Smooth muscle cell (in vitro differentiated cells): ENCODE data around the gene CEP63. TPM values are rescaled to one million over a fixed set of nuclear protein-coding genes. Genes with fewer than 3 reads are reported as not detected.
A peak's percentile ranks its signal among the peaks of the same experiment; 100 is the strongest.

Experiments
- DNase-seq: peaks from one replicate; lab custom pipeline; 2025; ENCODE audit not compliant: unreplicated experiment; lab: John Stamatoyannopoulos, UW
- H2AFZ ChIP-seq: fragments of 200-600 bp; sonication (generic); 2 replicates; pipeline ENCODE4 v1.6.0; 2016; ENCODE audit warnings: antibody characterized with exemption, low read depth, mild to moderate bottlenecking
- H3F3A ChIP-seq: fragments of 200-600 bp; sonication (generic); 2 replicates; pipeline ENCODE4 v1.6.0; 2017; ENCODE audit warnings: antibody characterized with exemption, low read depth
- H3K27ac ChIP-seq: fragments of 200-600 bp; sonication (generic); 2 replicates; pipeline ENCODE4 v1.5.1; 2016; ENCODE audit warnings: low read depth, mild to moderate bottlenecking
- H3K27me3 ChIP-seq: fragments of 200-600 bp; sonication (generic); 2 replicates; pipeline ENCODE4 v1.6.1; 2016; ENCODE audit warnings: low read depth, mild to moderate bottlenecking
- H3K36me3 ChIP-seq: fragments of 200-600 bp; sonication (generic); 2 replicates; pipeline ENCODE4 v1.5.1; 2016; ENCODE audit warnings: low read depth
- H3K4me1 ChIP-seq: fragments of 200-600 bp; sonication (generic); 2 replicates; pipeline ENCODE4 v1.5.1; 2016; ENCODE audit warnings: low read depth
- H3K4me2 ChIP-seq: fragments of 200-600 bp; sonication (generic); 2 replicates; pipeline ENCODE4 v1.6.0; 2016; ENCODE audit warnings: mild to moderate bottlenecking
- H3K4me3 ChIP-seq: fragments of 200-600 bp; sonication (generic); 2 replicates; pipeline ENCODE4 v1.5.1; 2016; ENCODE audit warnings: mild to moderate bottlenecking
- H3K79me2 ChIP-seq: fragments of 200-600 bp; sonication (generic); 2 replicates; pipeline ENCODE4 v1.6.0; 2016; ENCODE audit warnings: low read depth, mild to moderate bottlenecking
- H3K9ac ChIP-seq: fragments of 200-600 bp; sonication (generic); 2 replicates; pipeline ENCODE4 v1.6.0; 2016; ENCODE audit warnings: low read depth
- H3K9me3 ChIP-seq: fragments of 200-600 bp; sonication (generic); replicated peaks from 2 replicates; pipeline ENCODE4 v1.5.1; 2016; ENCODE audit warnings: low read depth
- H4K20me1 ChIP-seq: fragments of 200-600 bp; sonication (generic); 2 replicates; pipeline ENCODE4 v1.6.0; 2016; ENCODE audit warnings: low read depth
- CTCF ChIP-seq: fragments of 200-600 bp; sonication (generic); IDR thresholded peaks from 2 replicates; pipeline ENCODE4 v1.5.1; 2017; ENCODE audit warnings: borderline replicate concordance, mild to moderate bottlenecking, antibody characterized with exemption; ENCODE audit not compliant: insufficient read depth, poor library complexity, severe bottlenecking
- WGBS: methylation state at CpG from one replicate; pipeline ENCODE4 v1.1.7; 2016; ENCODE audit warnings: low lambda C conversion rate; 5-methylcytosine and 5-hydroxymethylcytosine counted together
- polyA plus RNA-seq: library from polyadenylated mRNA; unstranded; fragments of >200 nt; fragmentation: Nextera tagmentation; extraction: Ambion mirVana; gene quantifications from 2 replicates; pipeline ENCODE4 v1.2.1, GENCODE V29; 2016
- total RNA-seq: library from RNA; depleted of rRNA; stranded (reverse); fragments of >200 nt; gene quantifications from 2 replicates; pipeline ENCODE4 v1.2.3, GENCODE V29; 2014

CEP63 gene
- total and polyA plus RNA-seq, 2 experiments from 2014 or later, result 16.9 to 24.5 TPM

GRCh38 chr3:134483195-134483900, 2.5 kb upstream of the CEP63 start:
- Histone ChIP-seq H3K4me1 (peaks cover 16% of the 10 kb centered on the region), H3K9me3 (no peaks in the 10 kb centered on the region), H3F3A (no peaks in the 10 kb centered on the region), H2AFZ (no peak overlapping the region), H3K9ac (peak overlapping the region; percentile 67), H3K27me3 (no peaks in the 10 kb centered on the region), H3K79me2 (peaks cover 32% of the 10 kb centered on the region), H3K36me3 (peaks cover 10% of the 10 kb centered on the region), H3K27ac (peak overlapping the region; percentile 96), H3K4me2 (peak overlapping the region; percentile 50), H4K20me1 (peaks cover 6% of the 10 kb centered on the region), H3K4me3 (no peak overlapping the region)
- DNase-seq, result no peak
- TF ChIP-seq CTCF, result no peak
- 83% methylated on average over 7 of the region's 7 CpGs for WGBS

- Histone ChIP-seq H3K4me1 (peaks cover 16% of the 10 kb centered on the region), H2AFZ (peak overlapping the region; percentile 74), H4K20me1 (peaks cover 10% of the 10 kb centered on the region), H3K9ac (peak overlapping the region; percentile 94), H3K27me3 (no peaks in the 10 kb centered on the region), H3K36me3 (peaks cover 4% of the 10 kb centered on the region), H3K4me2 (peak overlapping the region; percentile 98), H3K79me2 (peaks cover 51% of the 10 kb centered on the region), H3K4me3 (peak overlapping the region; percentile 85), H3K27ac (peak overlapping the region; percentile 96), H3F3A (no peaks in the 10 kb centered on the region), H3K9me3 (no peaks in the 10 kb centered on the region)
- 2% methylated on average over 24 of the region's 24 CpGs for WGBS
- TF ChIP-seq CTCF, result no peak
- no peak for DNase-seq
Measured at GRCh38 chr3:134485075-134485717, 661 bp upstream of the CEP63 start.

DNA sequence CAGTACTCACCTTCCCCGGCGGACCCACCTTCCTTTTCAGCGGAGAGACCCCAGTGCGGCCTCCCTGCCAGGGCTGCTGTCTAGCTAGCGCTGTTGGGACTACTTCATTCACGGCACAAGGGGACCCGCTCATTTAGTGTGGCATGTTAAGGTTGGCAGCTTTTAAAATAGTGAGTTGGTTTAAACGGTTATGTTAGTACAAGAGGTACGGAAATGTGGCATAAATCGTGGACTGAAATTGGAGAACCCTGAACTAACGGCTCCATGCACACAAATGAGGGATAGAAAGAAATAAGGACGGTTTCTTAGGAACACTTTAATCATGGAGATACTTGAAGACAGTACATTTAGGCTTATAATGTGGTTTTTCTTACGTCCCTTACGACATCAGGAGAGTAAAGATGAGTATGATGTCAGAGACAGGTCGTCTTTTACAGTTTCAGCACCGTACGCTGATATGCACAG, 752 bp downstream of the CEP63 start:
- no peak for DNase-seq
- no peaks in the 10 kb centered on the region for H3F3A ChIP-seq
- H3K36me3 ChIP-seq, result peaks cover 4% of the 10 kb centered on the region
- H3K9ac ChIP-seq, result peak overlapping the region; percentile 94
- no peaks in the 10 kb centered on the region for H3K27me3 ChIP-seq
- WGBS, result 6% methylated on average over 17 of the region's 17 CpGs
- H3K79me2 ChIP-seq, result peaks cover 65% of the 10 kb centered on the region
- H3K9me3 ChIP-seq, result no peaks in the 10 kb centered on the region
- peaks cover 20% of the 10 kb centered on the region for H4K20me1 ChIP-seq
- H3K4me2 ChIP-seq, result peak overlapping the region; percentile 98
- peak overlapping the region; percentile 74 for H2AFZ ChIP-seq
- peaks cover 16% of the 10 kb centered on the region for H3K4me1 ChIP-seq
- peak overlapping the region; percentile 96 for H3K27ac ChIP-seq
- peak overlapping the region; percentile 85 for H3K4me3 ChIP-seq
- TF ChIP-seq CTCF, result no peak

DNA sequence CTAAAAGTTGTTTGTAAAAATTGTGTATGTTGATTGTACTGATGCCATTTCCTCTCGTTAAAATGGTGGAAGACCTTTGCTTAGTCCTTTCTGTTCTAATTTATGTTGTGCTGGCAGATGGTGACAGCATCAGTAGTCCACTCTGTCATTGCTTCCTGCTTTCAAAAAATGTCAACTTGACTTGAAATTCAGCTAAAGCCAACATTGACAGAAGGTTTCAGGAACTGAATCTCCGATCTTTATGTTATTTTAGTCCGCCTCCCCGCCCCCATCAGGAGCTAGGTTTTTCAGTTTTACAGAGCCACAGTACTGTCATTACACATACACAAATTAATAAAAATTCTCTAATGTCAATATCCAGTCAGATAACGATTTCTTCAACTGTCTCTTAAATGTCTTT, 1.5 kb downstream of the CEP63 start:
- H3K4me3 ChIP-seq, result peak overlapping the region; percentile 85
- no peak overlapping the region for H3K9ac ChIP-seq
- 73% methylated on average over 5 of the region's 5 CpGs for WGBS

More for the DNA sequence above, 1.5 kb downstream of the CEP63 start:
- Histone ChIP-seq H3K27ac (no peak overlapping the region), H3K9me3 (no peaks in the 10 kb centered on the region), H3K79me2 (peaks cover 70% of the 10 kb centered on the region), H3F3A (no peaks in the 10 kb centered on the region), H4K20me1 (peaks cover 26% of the 10 kb centered on the region), H3K4me1 (peaks cover 16% of the 10 kb centered on the region), H2AFZ (no peak overlapping the region), H3K27me3 (no peaks in the 10 kb centered on the region), H3K36me3 (no peaks in the 10 kb centered on the region), H3K4me2 (peak overlapping the region; percentile 98)
- TF ChIP-seq CTCF, result no peak
- DNase-seq, result no peak
